Measurements from ENCODE around the gene HPDL.
"Not testable (repeated sequence)": the region's sequence is repeated elsewhere in the genome, so short reads cannot be mapped to it uniquely, and the experiment has no call there.

Gene HPDL

DNA sequence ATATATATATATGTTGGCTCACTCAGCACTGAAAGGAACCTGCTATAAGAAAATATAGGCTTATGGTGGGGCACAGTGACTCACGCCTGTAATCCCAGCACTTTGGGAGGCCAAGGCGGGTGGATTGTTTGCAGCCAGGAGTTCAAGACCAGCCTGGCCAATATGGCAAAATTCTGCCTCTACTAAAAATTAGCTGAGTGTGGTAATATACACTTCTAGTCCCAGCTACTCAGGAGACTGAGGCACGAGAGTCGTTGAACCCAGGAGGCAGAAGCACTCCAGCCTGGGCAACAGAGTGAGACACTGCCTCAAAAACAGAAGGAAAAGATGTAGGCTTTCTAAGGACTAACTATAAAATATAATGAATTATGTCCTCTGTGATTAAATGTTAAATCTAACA is 28.1 kb downstream of the HPDL start:
- no peak for DNase-seq

DNA sequence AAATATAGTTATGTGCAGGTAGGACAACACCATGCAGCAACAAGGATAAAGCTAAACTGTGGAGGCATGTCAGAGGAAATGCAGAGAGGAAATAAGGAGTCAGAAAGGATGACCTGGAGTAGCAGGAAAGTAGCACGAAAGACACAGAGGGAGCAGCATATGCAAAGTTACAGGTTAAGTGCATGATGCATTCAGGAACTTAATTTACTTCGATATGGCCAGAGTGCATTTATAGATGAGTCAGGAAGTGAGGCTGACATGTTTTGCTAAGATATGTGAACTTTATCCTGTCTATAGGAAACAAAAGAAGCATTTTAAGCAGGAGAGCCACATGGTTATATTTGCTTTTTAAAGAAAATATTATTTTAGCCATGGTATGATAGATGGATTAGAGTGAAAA is 29.0 kb downstream of the HPDL start:
- no peak for DNase-seq

DNA sequence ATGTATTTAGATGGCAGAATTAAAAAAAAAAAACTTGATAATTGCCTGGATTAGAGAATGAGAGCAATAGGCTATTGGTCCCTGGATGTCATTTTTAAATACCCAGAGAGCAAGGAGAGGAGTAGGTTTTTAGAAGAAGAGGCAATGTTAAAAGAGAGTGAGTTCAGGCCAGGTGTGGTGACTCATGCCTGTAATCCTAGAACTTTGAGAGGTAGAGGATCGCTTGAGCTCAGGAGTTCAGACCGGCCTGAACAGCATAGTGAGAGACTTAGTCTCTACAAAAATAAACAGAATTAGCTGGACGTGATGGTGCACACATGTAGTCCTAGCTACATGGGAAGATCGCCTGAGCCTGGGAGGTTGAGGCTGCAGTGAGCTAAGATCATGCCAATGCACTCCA is 29.5 kb downstream of the HPDL start:
- DNase-seq = no peak

DNA sequence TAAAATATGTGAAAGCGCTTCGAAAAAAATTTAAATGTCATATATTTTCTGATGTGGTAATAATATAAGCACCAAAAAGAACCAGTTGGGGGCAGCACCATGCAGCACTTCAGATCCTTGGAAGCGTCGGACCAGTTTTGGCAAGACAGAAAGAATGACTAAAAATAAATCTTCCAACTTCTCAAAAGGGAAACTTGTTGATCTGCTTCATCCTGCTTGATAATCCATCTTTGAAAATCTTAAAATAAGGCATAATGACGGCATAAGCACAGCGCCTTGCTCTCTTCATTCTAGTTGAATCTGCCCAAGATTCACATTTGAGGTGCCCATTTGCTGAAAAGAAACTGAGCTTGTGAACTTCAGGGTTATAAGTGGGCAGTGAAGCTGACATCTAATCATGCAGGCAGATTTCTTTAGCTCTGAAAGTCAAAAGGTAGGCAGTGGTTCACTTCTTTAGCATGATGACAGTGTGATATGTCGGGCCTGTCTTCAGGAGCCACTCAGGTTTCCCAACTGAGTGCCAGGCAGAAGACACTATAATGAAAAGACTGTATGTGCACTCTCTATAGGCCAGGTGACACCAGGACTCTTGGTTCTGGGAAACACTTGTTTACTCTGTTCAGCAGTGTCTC is 33.3 kb downstream of the HPDL start:
- no peak for DNase-seq

DNA sequence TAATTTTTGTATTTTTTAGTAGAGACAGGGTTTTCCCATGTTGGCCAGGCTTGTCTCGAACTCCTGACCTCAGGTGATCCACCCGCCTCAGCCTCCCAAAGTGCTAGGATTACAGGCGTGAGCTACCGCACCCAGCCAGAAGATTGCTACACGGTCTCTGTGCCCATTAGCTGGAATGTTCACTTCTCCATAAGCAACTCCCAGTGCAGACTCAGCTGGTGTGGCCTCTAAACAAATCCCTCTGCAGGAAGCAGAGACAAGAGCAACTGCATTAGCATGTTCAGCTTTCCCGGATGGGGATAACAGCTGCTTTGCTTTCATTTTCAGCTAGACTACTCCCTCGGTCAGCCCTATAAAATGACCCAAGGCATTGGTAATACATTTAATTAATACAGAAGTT is 34.3 kb downstream of the HPDL start:
- not testable (repeated sequence) for DNase-seq

DNA sequence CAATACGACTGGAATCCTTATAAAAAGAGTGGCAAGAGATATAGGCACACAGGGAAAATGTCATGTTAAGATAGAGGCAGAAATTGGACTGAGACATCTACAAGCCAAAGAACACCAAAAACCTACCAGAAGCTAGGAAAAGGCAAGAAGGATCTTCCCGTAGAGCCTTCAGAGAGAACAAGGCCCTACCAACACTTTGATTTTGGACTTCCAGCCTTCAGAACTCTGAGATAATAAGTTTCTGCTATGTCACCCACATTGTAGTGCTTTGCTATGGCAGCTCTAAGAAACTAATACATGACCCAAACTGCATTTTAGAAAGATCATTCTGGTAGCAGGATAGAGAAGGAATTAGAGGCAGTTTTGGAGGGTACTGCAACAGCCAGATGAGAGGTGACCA is 37.6 kb downstream of the HPDL start:
- no peak for DNase-seq

DNA sequence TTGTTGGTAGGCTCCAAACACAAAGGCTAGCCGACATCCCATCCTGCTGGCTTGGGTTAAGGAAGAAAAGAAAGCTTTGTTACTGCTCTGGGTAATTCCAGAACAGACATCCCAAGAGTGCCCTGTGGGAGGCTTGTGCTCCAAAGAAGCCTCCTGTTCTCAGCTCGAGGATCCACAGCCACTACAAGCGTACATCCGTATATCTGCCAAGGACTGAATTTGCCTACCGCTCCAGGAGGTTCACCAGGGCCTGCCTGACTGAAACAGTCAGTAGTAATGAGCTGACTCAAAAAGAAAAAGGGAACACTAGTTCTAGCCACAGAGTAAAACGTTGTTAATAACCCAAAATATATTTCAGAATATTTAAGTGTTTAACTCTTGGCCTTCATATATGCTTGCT is 38.4 kb downstream of the HPDL start:
- DNase-seq = no peak

DNA sequence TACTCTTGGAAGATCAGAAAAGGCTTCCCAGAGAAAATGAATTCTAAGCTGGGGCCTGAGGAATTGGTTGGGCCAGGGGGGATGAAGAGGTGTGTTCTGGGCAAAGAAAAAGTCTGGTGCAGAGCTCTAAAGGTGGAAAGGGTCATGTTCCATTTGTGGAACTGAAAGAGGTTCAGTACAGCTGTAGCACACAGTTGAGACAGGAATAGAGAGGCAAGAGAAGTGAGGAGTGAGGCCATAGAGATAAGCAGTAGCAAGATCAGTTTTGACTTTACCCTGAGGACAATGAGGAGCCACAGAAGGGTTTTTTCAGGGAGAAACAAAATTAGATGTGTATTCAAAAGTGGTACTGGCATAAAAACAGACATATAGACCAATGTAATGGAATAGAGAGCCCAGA is 43.9 kb downstream of the HPDL start:
- no peak for DNase-seq

DNA sequence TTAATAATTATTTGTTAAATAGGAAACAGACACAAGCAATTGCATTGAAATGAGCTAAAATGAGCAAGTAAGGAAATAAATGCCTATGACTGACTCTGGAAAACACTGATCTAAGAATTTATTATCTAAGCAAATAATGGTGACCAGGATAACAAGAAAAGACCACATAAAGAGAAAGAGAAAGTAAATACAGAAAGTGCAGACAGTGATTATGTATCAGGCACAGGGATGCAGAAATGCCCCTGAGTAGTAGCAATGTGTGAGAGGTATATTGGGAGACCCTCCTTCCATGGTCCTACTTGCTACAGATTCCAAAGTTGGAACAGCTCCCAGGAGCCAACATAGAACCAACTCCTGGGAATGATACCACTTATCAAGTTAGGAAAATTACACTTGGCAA is 46.9 kb downstream of the HPDL start:
- DNase-seq = no peak

DNA sequence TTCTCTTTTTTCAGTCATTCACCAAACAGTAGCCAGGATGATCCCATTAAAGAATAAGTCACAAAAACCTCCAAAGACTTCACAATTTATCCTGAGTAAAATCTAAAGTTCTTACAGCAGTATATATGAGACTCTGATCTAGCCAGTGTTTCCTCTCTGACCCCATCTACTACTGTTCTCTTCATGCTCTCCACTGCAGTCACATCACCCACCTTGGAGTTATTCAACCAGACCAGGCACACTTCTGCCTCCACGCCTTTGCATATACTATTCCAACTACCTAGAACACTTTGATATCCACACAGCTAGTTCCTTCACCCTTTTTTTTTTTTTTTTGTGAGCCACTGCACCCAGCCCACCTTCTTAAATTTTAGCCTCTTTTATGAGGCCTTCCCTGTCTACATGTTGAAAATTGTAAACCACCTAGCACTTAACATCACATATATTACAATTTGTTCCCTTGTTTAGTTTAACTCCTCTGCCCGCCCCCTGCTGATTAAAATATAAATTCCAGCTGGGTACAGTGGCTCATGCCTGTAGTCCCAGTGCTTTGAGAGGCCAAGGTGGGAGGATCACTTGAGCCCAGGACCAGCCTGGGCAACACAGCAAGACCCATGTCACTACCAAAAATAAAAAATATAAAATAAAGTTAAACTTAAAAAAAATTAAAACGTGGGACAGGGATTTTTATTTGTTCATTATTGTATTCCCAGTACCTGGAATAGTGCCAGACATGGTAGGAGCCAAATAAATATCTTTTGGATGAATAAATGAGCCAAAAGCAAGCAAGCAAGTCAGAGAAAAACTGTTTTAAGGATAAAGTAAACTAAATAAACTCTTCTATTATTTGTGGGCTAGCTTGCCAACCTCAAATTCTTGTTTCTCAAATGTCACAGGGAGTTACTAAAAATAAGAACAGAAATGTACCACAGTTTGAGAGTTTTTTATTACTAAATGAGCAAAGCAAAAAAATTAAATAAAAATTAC is 48.7 kb downstream of the HPDL start:
- no peak for DNase-seq

DNA sequence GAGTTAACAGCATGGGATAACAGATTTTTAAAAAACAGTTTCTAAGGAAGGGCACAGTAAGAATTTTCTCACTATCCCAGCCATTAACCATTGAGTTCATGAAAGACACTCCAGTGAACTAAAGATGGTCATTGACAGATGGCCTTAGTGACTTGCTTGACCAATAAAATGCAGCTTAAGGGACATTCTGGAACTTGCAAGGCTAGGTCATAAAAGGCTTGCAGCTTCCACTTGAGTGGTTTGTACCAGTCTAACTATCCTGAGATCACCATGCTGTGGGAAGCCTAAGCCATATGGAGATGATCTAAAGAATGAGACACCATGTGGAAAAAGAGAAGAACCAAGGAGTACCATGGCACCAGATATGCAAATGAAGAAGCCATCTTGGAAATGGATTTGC is 51.5 kb downstream of the HPDL start:
- DNase-seq = no peak
